GM13976 (cell line): ENCODE results near the gene B9D2.

Experiments
- DNase-seq: peaks from one replicate; pipeline ENCODE4 v3.0.0; 2012; ENCODE audit warnings: low spot score
- CTCF ChIP-seq: IDR thresholded peaks from 2 replicates; pipeline ENCODE4 v1.5.1; 2012; ENCODE audit warnings: borderline replicate concordance, mild to moderate bottlenecking; ENCODE audit not compliant: insufficient read depth; ENCODE audit errors: extremely low read depth, missing control alignments, control extremely low read depth
- in situ Hi-C: fragments of 300-500 bp; cut with MboI; formaldehyde crosslinking; loops from one replicate; pipeline ENCODE4 v1.12.0; 2022; ENCODE audit warnings: low sequenced_read_pairs, mixed read lengths, inconsistent platforms; ENCODE audit not compliant: unreplicated experiment

B9D2 gene

GRCh38 chr19:41335467-41335866 lies 28.5 kb downstream of the B9D2 start:
- in situ Hi-C loops = no loop called here
- TF ChIP-seq CTCF = no peak
- DNase-seq = no peak

- TF ChIP-seq CTCF = no peak
Observed at GRCh38 chr19:41334793-41335192, 29.2 kb downstream of the B9D2 start.

GRCh38 chr19:41332468-41332867 lies 31.5 kb downstream of the B9D2 start:
- no peak for DNase-seq
- no peak for TF ChIP-seq CTCF
- in situ Hi-C loops = no loop called here

More at GRCh38 chr19:41334793-41335192, 29.2 kb downstream of the B9D2 start:
- in situ Hi-C loops = no loop called here
- DNase-seq = no peak

- no peak for DNase-seq
- in situ Hi-C loops = no loop called here
- no peak for TF ChIP-seq CTCF
Observed at GRCh38 chr19:41332000-41332399, 31.9 kb downstream of the B9D2 start.

- in situ Hi-C loops = no loop called here
- no peak for DNase-seq
Observed at GRCh38 chr19:41330946-41331678, 32.8 kb downstream of the B9D2 start.

GRCh38 chr19:41330481-41330880 lies 33.5 kb downstream of the B9D2 start:
- in situ Hi-C loops = no loop called here
- no peak for DNase-seq
- no peak for TF ChIP-seq CTCF

More at GRCh38 chr19:41330946-41331678, 32.8 kb downstream of the B9D2 start:
- no peak for TF ChIP-seq CTCF

- no peak for DNase-seq
- TF ChIP-seq CTCF = no peak
- in situ Hi-C loops = no loop called here
Observed at GRCh38 chr19:41328842-41329225, 35.1 kb downstream of the B9D2 start.
